GM13976 (cell line): ENCODE data around the gene RNASET2.
A peak's percentile ranks its signal among the peaks of the same experiment; 100 is the strongest.
"Not testable (repeated sequence)": the region's sequence is repeated elsewhere in the genome, so short reads cannot be mapped to it uniquely, and the experiment has no call there.

Experiments used
- DNase-seq: peaks from one replicate; pipeline ENCODE4 v3.0.0; 2012; ENCODE audit warnings: low spot score
- in situ Hi-C: fragments of 300-500 bp; cut with MboI; formaldehyde crosslinking; loops from one replicate; pipeline ENCODE4 v1.12.0; 2022; ENCODE audit warnings: low sequenced_read_pairs, mixed read lengths, inconsistent platforms; ENCODE audit not compliant: unreplicated experiment
- TF ChIP-seq, protein P1 (sequence below): IDR thresholded peaks from 2 replicates; pipeline ENCODE4 v1.5.1; 2012; ENCODE audit warnings: borderline replicate concordance, mild to moderate bottlenecking; ENCODE audit not compliant: insufficient read depth; ENCODE audit errors: extremely low read depth, missing control alignments, control extremely low read depth

Gene RNASET2

DNA sequence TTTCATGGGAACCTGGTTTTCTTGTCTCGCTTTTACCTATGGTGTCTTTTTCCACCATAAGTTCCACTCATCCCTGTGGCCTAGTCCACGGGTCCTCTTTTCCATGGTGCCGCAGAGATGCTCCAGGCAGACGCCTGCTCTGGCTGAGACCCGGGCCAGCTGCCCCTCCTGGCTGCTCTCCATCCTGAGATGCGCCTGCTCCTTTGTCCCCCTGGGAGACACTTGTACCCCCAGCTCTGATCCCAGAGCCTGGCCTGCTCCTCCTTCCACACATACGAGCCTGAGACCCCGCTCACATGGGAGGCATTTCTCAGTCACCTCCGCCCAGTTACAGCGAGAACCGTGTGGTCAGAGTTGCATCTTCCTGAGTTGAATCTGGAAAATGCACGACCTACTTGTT is 29.6 kb downstream of the RNASET2 start:
- in situ Hi-C loops, result no loop called here
- TF ChIP-seq, protein P1, sequence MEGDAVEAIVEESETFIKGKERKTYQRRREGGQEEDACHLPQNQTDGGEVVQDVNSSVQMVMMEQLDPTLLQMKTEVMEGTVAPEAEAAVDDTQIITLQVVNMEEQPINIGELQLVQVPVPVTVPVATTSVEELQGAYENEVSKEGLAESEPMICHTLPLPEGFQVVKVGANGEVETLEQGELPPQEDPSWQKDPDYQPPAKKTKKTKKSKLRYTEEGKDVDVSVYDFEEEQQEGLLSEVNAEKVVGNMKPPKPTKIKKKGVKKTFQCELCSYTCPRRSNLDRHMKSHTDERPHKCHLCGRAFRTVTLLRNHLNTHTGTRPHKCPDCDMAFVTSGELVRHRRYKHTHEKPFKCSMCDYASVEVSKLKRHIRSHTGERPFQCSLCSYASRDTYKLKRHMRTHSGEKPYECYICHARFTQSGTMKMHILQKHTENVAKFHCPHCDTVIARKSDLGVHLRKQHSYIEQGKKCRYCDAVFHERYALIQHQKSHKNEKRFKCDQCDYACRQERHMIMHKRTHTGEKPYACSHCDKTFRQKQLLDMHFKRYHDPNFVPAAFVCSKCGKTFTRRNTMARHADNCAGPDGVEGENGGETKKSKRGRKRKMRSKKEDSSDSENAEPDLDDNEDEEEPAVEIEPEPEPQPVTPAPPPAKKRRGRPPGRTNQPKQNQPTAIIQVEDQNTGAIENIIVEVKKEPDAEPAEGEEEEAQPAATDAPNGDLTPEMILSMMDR, result no peak
- DNase-seq, result peak; percentile 19

DNA sequence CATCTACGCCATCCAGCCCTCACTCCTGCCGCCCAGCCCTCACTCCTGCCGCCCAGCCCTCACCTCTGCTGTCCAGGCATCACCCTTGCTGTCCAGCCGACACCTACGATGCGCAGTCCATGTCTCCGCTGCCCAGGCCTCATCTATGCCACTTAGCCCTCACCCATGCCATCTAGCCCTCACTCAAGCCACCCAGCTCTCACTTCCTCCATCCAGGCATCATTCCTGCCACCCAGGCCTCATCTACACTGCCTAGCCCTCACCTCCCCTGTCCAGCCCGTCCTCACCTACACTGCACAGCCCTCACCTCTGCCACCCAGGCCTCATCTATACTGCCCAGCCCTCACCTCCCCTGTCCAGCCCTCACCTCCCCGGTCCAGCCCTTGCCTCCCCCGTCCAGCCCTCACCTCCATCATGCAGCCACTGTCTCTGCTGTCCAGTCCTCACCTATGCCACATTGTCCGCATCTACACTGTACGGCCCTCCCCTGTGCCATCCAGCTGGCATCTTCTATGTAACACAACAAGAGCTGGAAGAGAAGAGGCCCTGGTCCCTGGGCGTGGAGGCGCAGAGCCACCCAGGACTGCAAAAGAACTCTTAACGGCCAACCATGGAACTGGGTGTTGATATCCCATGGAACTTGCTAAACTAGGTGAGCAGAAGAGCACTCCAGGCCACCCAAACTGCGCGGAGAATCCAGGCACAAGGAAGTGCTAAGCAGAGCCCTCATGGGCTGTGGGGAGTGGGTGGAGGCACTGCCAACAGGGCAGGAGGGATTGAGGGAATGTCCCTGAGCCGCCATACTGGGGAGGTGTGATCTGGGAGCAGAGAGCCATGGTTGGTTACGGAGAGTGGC is 31.0 kb downstream of the RNASET2 start:
- DNase-seq, result peak; percentile 17
- TF ChIP-seq, protein P1, result no peak
- in situ Hi-C loops, result no loop called here

DNA sequence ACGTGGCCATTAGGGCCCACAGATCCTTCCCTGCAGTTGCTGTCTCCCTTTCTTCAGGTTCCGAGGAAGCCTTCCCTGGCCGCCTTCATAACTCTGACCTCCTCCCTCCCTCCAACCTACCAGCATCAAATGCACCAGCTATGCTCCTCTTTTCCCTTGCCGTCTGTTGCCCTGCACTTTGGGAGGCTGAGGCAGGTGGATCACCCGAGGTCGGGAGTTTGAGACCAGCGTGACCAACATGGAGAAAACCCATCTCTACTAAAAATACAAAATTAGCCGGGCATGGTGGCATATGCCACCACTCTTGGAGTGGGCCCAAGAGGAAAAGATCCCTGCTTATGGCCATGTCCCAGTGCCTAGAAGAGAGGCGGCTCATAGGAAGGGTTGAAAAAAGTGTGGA is 31.8 kb downstream of the RNASET2 start:
- TF ChIP-seq, protein P1, result no peak
- DNase-seq, result peak; percentile 4
- in situ Hi-C loops, result no loop called here

DNA sequence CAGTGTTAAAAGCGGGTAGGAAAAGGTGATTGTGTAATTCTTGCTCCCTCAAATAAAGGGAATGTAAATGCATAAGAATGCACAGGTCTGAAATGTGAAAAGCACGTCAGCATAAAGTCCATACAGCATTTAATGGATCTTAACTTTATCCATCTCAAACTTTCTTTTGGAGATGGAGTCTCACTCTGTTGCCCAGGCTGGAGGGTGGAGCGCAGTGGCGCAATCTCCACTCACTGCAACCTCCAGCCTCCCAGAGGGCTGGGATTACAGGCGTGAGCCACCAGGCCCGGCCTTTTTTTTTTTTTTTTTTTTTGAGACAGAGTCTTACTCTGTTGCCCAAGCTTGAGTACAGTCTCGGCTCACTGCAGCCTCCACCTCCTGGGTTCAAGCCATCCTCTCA is 33.4 kb downstream of the RNASET2 start:
- in situ Hi-C loops, result no loop called here
- TF ChIP-seq, protein P1, result no peak
- no peak for DNase-seq

DNA sequence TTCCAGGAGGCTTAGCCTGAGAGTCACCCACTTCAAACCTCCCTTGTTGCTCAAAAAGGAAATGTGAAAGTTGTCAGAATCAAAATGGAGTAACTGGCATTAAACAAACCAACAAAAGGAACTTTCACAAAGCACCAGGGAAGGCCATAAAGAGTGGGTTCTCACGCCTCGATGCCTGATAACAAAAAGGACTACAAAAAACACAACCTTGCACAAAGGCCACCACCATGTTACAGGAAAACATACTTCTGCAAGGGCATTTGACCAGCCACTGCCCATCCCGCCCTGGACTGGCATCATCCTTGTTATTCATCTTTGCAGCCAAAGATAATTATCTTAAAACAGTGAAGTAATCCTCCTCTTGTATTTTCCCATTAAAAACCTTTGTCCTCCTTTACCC is 34.8 kb downstream of the RNASET2 start:
- in situ Hi-C loops, result no loop called here
- TF ChIP-seq, protein P1, result no peak

DNA sequence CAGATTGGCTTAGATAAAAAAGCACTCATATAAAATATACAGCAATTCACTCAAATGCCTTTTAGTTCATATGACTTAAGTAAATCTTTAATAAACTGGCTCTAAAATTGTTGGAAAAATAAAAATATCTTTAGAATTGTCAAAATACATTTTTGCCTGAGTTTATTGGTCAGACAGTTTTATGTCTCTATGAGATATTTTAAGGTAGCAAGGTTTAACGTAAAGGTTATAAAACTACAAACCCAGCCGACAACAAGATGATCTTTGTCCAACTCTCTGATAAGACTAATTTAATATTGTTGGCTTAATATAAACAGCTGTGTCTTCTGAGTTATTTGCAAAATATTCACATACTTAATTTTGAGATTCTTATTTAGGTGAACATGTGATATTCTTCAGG is 39.5 kb downstream of the RNASET2 start:
- in situ Hi-C loops, result no loop called here
- TF ChIP-seq, protein P1, result no peak

More for the DNA sequence above, 34.8 kb downstream of the RNASET2 start:
- no peak for DNase-seq

DNA sequence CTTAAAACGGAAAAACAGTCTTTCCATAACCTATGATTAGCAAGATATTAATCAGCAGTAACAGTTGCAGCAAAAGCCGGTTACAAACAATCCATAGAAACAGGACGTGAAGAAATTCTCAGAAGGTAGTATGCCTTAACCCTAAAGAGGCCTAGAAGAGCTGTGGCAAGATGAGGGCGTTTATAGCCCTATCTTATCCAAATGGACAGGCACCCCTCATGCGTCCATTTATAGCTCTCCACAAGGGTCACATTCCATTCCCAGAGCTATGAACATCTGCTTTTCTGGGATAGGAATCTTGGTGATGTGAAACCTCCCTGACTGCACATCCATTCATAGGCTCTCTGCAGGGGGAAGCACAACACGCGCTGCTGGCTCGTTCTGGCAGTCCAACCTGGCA is 40.9 kb downstream of the RNASET2 start:
- in situ Hi-C loops, DNase-seq: not testable (repeated sequence)

More for the DNA sequence above, 39.5 kb downstream of the RNASET2 start:
- DNase-seq, result no peak

DNA sequence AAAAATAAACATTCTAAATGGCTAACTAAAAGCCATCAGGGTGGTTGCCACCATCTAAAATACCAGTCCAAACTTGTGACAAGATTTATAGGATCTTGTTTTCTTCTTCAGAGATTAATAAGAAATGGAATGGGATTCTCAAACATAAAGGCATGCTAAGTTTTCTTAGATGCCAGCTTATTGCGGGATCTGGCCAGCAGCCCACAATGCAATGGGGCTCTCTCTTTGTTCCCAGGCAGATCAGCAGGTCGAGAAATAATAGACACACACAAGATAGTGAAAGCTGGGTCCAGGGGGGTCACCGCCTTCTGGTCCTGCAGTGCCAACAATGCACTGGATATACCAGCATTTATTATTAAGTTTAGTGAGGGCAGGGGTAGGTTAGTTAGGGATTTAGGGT is 41.4 kb downstream of the RNASET2 start:
- DNase-seq, in situ Hi-C loops: not testable (repeated sequence)
